Endometrial microvascular endothelial cells (primary cell): Measurements from ENCODE around the gene ZPR1. TPM values are rescaled to one million over a fixed set of nuclear protein-coding genes. Genes with fewer than 3 reads are reported as not detected.
"Not testable (repeated sequence)": the region's sequence is repeated elsewhere in the genome, so short reads cannot be mapped to it uniquely, and the experiment has no call there.

Experiments
- in situ Hi-C: cut with HindIII; loops from 2 replicates; pipeline ENCODE4 v1.10.0; 2017; ENCODE audit warnings: low sequenced_read_pairs, low pct_unique_long_range_greater_than_20kb; ENCODE audit errors: inconsistent ontology term
- total RNA-seq: library from RNA; depleted of rRNA; stranded (reverse); fragments of >200 nt; gene quantifications from one replicate; pipeline ENCODE4 v1.2.3, GENCODE V29; 2015; ENCODE audit errors: inconsistent ontology term

Gene ZPR1
- total RNA-seq, 1 donor from 2014 or later = 88.6 TPM

DNA sequence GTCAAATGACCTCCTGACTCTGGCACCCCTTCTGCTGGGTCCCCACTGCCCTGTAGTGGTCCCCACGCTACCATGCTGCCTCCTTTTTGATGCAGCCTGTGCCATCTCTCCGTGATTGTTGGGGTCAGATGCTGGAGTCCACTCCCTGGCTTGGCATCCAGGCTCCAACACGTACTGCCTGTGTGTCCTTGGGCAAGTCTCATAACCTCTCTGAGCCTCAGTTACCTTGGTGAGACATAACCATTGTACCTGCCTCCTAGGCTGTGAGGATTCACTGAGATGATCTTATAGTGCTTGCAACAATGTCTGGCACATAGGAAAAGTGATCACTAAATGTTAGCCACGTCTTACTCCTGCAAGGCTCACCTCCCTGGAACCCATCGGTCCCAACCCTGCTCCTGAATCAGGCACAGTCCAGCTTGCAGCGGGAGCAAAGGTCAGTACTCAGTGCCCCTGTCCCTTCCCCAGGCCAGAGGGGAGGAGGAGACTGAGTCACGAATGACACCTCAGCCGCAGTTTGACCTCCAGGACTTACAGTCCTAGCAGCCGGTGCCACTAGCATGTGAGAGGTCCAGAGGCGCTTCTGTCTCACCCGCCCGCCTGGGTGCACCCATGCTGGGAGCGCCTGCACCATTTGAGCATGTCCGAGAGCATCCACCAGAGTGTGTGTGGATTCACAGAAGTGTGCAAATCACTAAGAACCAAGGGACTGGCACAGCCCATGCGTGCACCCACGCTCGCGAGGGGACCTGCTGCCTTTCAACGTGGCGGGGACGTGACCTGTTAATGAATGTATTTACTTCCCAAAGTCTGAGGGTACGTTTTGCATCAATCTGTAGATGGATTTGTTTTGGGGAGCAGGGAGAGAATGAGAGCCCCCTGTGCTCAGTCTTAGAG is 38.3 kb upstream of the ZPR1 start:
- in situ Hi-C loops = no loop called here

- in situ Hi-C loops = no loop called here
These were observed 37.6 kb upstream of the ZPR1 start for GRCh38 chr11:116825434-116825833.

GRCh38 chr11:116823031-116823843 is 35.4 kb upstream of the ZPR1 start, which contains the start of gene APOA4:
Gene APOA4, minus strand, starts transcription at chr11:116823304. Its CDS starts 113 bp downstream, at chr11:116823191.
- in situ Hi-C loops = no loop called here

GRCh38 chr11:116822575-116822974 is 34.8 kb upstream of the ZPR1 start:
- in situ Hi-C loops = no loop called here

- in situ Hi-C loops = no loop called here
These were observed 33.5 kb upstream of the ZPR1 start for GRCh38 chr11:116821050-116821918.

DNA sequence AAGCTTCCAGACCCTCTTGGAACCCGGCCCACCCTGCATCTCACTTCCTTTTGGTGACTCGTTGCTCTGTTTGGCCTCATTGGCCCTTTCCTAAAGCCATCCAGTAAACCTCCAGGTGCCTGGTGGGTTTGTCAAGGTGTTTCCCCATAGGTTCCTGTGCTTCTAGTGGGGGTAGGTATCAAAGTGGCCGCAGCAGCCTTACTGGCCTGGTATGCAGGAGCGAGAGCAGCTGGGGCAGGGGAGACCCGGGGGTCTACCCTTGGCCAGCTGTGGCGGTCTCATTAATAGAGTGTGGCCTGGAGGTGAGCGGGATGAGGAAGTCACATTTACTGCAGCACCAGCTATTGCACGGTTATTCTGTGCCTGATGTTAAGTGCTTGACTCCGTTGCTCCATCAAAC is 31.2 kb upstream of the ZPR1 start:
- in situ Hi-C loops = no loop called here

- in situ Hi-C loops = no loop called here
These were observed 26.7 kb upstream of the ZPR1 start for GRCh38 chr11:116814502-116814901.

GRCh38 chr11:116813781-116814471 is 26.1 kb upstream of the ZPR1 start:
- in situ Hi-C loops = no loop called here

DNA sequence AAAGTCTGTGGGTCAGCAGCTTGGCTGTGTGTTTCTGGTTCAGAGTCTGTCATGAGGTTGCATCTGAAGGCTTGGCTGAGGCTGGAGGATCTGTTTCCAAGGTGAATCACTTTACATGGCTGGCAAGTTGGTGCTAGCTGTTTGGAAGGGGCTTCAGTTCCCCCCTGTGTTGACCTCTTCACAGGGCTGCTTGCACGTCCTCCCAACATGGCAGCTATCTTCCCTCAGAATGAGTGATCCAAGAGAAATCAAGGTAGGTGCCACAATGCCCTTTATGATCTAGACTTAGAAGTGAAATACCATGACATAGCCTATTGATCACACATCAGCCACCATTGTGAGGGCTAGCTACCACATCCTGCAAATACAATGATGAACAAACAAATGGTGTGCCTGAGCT is 25.3 kb upstream of the ZPR1 start:
- in situ Hi-C loops = no loop called here

GRCh38 chr11:116812109-116812508 is 24.3 kb upstream of the ZPR1 start:
- in situ Hi-C loops = no loop called here

GRCh38 chr11:116811194-116811593 is 23.4 kb upstream of the ZPR1 start:
- in situ Hi-C loops = no loop called here

GRCh38 chr11:116808262-116809175 is 20.7 kb upstream of the ZPR1 start:
- in situ Hi-C loops = no loop called here

- in situ Hi-C loops = no loop called here
These were observed 19.9 kb upstream of the ZPR1 start for GRCh38 chr11:116807601-116808261.

- in situ Hi-C loops = no loop called here
These were observed 16.2 kb upstream of the ZPR1 start for GRCh38 chr11:116804001-116804400.

GRCh38 chr11:116801662-116802061 is 13.8 kb upstream of the ZPR1 start:
- in situ Hi-C loops = not testable (repeated sequence)

DNA sequence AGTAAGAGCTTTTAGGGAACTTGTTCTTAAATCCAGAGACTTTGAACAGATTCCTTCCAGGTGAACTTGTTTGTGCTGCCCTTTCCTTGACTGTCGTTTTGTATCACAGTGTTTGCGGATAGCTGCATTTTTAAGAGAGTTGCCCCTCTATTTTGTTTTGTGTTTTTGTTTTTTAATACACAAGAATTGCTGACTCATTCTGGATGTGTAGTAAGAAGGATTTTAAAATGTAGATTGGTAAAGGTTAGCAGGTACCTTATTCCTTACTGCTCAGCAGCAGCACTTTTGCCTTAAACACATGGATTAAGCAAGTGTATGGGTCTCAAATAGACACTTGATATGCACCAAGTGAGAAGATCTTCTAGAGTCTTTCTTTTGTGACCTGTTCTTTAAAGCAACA is 12.8 kb upstream of the ZPR1 start:
- in situ Hi-C loops = no loop called here

GRCh38 chr11:116798368-116798767 is 10.5 kb upstream of the ZPR1 start:
- in situ Hi-C loops = no loop called here
